Activated CD8-positive, alpha-beta memory T cell treated with anti-CD3 and anti-CD28 coated beads for 1 hour (primary cell): ENCODE measurements around the gene GABARAPL1.
"Not testable (repeated sequence)": the region's sequence is repeated elsewhere in the genome, so short reads cannot be mapped to it uniquely, and the experiment has no call there.

Source experiments
- DNase-seq, 2 donors: peaks; one replicate each; pipeline ENCODE4 v3.0.0-alpha.2; 2020; ENCODE audit warnings: low read depth in 1 of 2; ENCODE audit errors: extremely low read depth in 1 of 2

The GABARAPL1 gene

GRCh38 chr12:10196210-10196609 is 16.5 kb upstream of the GABARAPL1 start:
- DNase-seq, result no peak

GRCh38 chr12:10197879-10198278 is 14.8 kb upstream of the GABARAPL1 start:
- no peak for DNase-seq

- DNase-seq, result not testable (repeated sequence)
Measured at GRCh38 chr12:10204495-10204894, 8.2 kb upstream of the GABARAPL1 start.

- no peak for DNase-seq
Measured at GRCh38 chr12:10205220-10205807, 7.4 kb upstream of the GABARAPL1 start.

- no peak for DNase-seq
Measured at GRCh38 chr12:10207136-10207535, 5.5 kb upstream of the GABARAPL1 start.

GRCh38 chr12:10210225-10210624 is 2.5 kb upstream of the GABARAPL1 start:
- DNase-seq, result no peak

- DNase-seq, result no peak
Measured at GRCh38 chr12:10211101-10211939, 1.4 kb upstream of the GABARAPL1 start.

- peak; percentile 75 to 81 for DNase-seq
Measured at GRCh38 chr12:10211940-10212738, 538 bp upstream of the GABARAPL1 start.

GRCh38 chr12:10213168-10214135 is 775 bp downstream of the GABARAPL1 start:
- peak; percentile 66 to 73 for DNase-seq

GRCh38 chr12:10214136-10214894 is 1.6 kb downstream of the GABARAPL1 start:
- DNase-seq, result no peak

GRCh38 chr12:10214895-10215267 is 2.2 kb downstream of the GABARAPL1 start:
- DNase-seq, result no peak

- no peak for DNase-seq
Measured at GRCh38 chr12:10215436-10215835, 2.8 kb downstream of the GABARAPL1 start.

- DNase-seq, result not testable (repeated sequence)
Measured at GRCh38 chr12:10215946-10216345, 3.3 kb downstream of the GABARAPL1 start.

GRCh38 chr12:10218021-10218420 is 5.3 kb downstream of the GABARAPL1 start:
- DNase-seq, result no peak

GRCh38 chr12:10220398-10221077 is 7.9 kb downstream of the GABARAPL1 start:
- DNase-seq, result no peak

GRCh38 chr12:10221846-10222245 is 9.2 kb downstream of the GABARAPL1 start:
- DNase-seq, result no peak

- DNase-seq, result no peak
Measured at GRCh38 chr12:10223208-10223607, 10.5 kb downstream of the GABARAPL1 start.

GRCh38 chr12:10225426-10225825 is 12.7 kb downstream of the GABARAPL1 start:
- DNase-seq, result not testable (repeated sequence)

- DNase-seq, result no peak
Measured at GRCh38 chr12:10226086-10226485, 13.4 kb downstream of the GABARAPL1 start.
